C4-2B (cell line): ENCODE data around the gene OR6N2.

Experiments
- H3K27ac ChIP-seq: fragments of 450-650 bp; 2 replicates; pipeline ENCODE4 v1.5.1; 2017
- CTCF ChIP-seq: fragments of 450-650 bp; conservative IDR thresholded peaks from 2 replicates; pipeline ENCODE4 v1.5.1; 2017; ENCODE audit warnings: mild to moderate bottlenecking
- ZFX ChIP-seq: fragments of 450-650 bp; IDR thresholded peaks from 2 replicates; pipeline ENCODE4 v1.6.1; 2017

OR6N2 gene

GRCh38 chr1:158752155-158752712, 28.8 kb downstream of the OR6N2 start:
- TF ChIP-seq CTCF = no peak
- TF ChIP-seq ZFX = no peak
- no peak overlapping the region for H3K27ac ChIP-seq

GRCh38 chr1:158735848-158736247, 45.2 kb downstream of the OR6N2 start:
- TF ChIP-seq CTCF (no peak), ZFX (no peak)
- no peak overlapping the region for H3K27ac ChIP-seq

GRCh38 chr1:158732524-158732923, 48.5 kb downstream of the OR6N2 start:
- TF ChIP-seq CTCF = no peak
- TF ChIP-seq ZFX = no peak
- H3K27ac ChIP-seq = no peak overlapping the region

GRCh38 chr1:158731707-158732106, 49.3 kb downstream of the OR6N2 start:
- TF ChIP-seq CTCF (no peak), ZFX (no peak)
- H3K27ac ChIP-seq = no peak overlapping the region

- no peak overlapping the region for H3K27ac ChIP-seq
- TF ChIP-seq CTCF (no peak), ZFX (no peak)
Observed at GRCh38 chr1:158730453-158730852, 50.6 kb downstream of the OR6N2 start.

GRCh38 chr1:158728510-158729225, 52.3 kb downstream of the OR6N2 start:
- TF ChIP-seq ZFX (no peak), CTCF (no peak)
- H3K27ac ChIP-seq = no peak overlapping the region

- H3K27ac ChIP-seq = no peak overlapping the region
- TF ChIP-seq ZFX (no peak), CTCF (no peak)
Observed at GRCh38 chr1:158724442-158724841, 56.6 kb downstream of the OR6N2 start.
